HG02763 (cell line): ENCODE results near the gene ANKDD1A.

Source experiments
- ATAC-seq: cut with Tn5 transposase; IDR thresholded peaks from one replicate; pipeline ENCODE4 v1.9.1; 2021; ENCODE audit warnings: mild to moderate bottlenecking, moderate library complexity; ENCODE audit not compliant: unreplicated experiment

ANKDD1A gene

DNA sequence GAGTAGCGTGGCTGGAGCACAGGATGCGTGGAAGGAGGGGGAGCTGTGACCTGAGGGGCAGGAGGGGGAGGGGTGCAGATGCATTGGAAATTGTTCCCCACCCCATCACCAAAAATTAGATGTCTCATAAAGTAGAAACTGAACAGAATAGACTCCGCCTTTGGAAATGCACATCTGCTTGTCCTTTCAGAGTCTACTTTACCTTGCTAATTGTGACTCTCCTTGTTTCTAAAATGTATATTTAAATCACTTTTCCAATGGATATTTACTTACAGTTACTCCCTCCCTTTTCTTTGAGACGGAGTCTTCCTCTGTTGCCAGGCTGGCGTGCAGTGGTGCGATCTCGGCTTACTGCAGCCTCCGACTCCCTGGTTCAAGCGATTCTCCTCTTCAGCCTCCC, 47.4 kb downstream of the ANKDD1A start:
- no peak for ATAC-seq

DNA sequence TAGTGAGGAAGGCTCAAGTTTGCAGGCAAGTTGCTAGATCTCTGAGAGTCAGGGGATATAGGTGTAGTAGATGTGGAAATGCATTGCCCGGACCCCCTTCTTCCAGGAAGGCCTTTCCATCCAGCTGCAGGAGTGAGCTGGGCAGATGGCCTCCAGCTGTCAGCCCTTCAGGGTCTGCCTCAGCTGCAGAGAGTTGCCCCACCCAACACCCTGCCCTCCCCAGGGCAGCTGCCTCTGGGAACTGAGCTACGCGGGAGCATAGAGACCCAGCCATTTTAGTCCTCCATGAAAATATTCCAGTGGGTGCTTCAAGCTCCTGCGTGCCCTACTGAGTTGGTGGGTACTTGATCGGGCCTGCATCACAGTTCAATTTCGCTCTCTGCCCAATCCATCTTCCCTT, 48.5 kb downstream of the ANKDD1A start:
- ATAC-seq: no peak

DNA sequence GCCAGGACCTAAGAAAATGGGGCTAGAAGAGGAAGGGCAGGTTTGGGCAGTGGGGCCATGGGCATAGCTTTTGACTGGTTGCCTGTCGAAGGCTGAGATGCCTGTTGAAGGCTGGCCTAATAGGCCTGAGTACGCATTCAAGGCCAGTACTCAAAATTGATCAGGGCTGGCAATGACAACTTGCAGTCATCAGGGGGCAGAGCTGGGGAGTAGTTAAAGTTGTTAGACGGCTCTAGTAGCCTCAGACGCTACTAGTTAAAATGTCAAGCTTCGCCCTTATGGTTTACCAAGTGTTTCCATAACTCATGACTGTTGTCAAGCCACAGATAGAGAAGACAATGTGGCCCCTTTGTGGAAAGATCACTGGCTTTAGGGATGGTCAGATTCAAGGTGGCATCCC, 49.3 kb downstream of the ANKDD1A start:
- no peak for ATAC-seq

DNA sequence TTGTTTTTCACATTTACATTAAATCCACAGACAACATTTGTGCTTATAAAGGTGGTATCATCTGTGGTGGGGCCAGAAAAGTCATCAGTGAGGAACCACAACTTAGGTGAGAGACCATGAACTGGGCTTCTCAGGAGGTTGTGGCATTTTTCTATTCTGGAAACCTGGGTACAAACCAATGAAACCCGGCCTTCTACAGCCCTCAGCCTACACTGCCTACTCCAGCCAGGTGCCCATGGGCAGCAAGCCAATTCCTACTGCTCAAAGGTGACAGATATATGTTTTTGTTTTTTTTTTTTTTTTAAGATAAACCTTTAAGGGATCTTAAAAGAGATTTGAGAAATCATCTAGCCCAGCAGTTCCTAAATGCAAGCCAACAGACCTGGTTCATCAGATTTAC, 57.7 kb downstream of the ANKDD1A start:
- no peak for ATAC-seq

DNA sequence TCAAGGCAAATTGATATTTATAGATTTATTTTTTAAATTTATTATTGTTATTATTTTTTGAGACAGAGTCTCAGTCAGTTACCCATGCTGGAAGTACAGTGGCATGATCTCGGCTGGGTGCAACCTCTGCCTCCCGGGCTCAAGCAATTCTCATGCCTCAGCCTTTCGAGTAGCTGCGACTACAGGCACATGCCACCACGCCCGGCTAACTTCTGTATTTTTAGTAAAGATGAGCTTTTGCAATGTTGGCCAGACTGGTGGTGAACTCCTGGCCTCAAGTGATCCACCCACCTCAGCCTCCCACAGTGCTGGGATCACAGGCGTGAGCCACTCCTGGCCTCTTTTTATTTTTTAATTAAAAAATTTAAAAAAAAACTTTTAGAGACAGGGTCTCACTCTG, 59.0 kb downstream of the ANKDD1A start:
- no peak for ATAC-seq

DNA sequence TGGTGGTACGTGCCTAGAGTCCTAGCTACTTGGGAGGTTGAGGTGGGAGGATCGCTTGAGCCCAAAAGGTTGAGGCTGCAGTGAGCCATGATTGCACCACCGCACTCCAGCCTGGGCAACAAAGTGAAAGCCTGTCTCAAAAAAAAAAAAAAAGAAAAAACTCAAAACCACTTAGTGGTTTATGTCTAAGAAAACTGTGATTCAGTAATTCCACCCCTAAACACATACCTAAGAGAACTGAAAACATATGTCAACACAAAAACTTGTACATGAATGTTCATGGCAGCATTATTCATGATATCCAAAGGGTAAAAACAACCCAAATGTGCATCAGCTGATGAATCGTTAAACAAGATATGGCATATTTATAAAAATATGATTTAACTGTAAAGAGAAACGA, 63.7 kb downstream of the ANKDD1A start:
- no peak for ATAC-seq

DNA sequence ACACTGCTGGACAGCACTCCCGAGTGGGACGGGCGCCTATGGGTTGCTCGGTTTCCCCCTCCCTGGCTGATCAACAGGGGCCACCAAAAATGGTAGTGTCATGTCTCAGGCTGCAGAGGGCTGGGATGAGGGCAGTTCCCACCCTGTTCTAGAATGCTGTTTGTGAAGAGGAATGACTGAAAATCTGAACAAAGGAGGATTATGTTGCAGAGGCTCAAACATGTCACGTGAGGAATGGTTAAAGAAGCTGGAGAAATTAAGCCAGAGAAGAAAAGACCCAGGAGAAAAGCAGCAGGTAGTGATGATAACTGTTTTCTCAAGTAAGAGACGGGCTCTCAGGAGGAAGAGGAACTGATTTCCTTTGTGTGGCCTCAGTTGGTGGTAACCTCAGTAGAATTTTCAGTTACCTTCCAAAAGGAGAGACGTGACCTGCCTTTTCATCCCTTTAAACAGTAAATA, 67.6 kb downstream of the ANKDD1A start:
- ATAC-seq: no peak

DNA sequence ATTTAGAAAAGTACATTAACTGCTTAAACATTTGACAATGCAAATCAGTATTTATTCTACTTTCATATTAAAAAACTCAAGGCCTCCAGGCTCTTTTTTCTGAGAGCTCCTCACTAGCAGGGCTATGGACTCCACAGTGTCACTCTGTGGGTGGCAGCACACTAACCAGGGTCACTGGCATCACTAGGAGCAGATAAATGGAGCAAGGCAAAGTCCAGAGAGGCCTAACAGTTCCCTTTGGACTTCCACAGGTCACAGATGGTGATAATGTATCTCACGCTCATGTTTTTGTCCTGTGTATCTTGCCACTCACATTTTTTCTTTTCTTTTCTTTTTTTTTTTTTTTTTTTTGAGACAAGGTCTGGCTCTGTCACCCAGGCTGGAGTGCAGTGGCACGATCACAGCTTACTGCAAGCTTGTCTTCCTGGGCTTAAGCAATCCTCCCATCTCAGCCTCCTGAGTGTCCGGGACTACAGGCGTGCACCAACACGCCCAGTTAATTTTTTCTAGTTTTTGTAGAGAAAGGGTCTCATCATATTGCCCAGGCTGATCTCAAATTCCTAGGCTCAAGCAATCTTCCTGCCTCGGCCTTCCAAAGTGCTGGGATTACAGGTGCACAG, 70.2 kb downstream of the ANKDD1A start:
- ATAC-seq: no peak

DNA sequence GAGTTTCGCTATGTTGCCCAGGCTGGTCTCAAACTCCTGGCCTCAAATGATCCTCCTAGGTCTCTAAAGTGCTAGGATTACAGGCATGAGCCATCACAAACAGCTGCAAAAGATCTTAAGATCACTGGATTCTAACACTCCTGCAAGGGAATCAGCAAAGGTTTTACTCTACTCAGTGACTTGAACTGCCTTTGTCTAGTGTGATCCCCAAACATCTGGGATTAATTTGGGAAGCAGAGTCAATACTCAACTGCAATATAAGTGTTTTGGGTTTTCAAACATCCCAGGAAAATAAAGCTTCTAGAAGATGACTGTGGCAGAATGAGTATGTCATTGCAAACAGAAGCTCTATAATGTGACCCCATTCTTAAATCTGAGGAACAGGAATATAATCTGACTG, 70.8 kb downstream of the ANKDD1A start:
- no peak for ATAC-seq

DNA sequence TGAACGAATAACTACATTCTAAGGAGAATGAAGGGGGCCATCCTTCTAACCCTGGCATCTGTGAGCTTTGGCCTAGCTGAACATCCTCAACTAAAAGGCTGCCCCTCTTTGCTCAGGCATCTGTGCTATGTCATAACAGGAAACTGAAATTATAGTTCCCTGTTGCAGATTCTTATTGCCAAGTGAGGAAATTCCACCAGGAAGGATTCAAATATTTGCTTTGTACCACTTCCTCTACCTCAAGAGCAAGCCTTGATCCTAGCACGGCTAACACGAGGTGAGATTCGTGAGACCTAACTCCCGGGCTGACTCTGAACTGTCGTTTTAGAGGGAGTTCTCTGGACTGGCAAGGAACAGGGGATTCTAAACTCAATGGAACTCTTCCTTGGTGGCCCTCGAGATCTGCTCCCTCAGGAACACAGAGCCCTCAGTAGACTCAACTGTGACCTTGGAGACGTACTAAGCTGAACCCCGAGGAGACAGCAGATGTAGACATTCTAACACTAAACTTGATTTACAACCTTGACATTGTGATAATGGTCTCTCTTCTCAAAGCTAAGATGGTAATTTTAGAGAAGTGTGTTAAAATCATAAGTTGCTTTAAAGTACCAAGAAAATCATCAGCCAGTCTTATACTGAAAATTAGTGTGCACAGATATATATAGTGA, 73.8 kb downstream of the ANKDD1A start:
- ATAC-seq: no peak

DNA sequence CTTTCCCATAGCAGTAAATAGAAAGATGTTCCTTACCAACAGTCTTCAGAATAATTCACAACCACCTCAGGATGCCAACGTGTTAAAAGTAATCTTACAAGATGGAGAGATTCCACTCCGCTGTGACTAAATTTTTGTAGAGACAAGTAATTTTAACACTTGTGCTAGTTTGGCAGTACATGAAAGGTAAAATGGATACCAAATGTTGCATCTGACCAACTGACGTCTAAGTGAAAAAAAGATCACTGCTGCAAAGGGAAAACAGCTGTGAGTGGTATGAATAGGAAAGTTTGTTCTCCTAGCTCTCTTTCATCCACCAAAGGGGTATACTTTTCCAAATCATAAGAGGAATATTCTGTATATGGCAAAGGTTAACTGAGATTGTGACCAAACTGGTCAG, 75.4 kb downstream of the ANKDD1A start:
- no peak for ATAC-seq

DNA sequence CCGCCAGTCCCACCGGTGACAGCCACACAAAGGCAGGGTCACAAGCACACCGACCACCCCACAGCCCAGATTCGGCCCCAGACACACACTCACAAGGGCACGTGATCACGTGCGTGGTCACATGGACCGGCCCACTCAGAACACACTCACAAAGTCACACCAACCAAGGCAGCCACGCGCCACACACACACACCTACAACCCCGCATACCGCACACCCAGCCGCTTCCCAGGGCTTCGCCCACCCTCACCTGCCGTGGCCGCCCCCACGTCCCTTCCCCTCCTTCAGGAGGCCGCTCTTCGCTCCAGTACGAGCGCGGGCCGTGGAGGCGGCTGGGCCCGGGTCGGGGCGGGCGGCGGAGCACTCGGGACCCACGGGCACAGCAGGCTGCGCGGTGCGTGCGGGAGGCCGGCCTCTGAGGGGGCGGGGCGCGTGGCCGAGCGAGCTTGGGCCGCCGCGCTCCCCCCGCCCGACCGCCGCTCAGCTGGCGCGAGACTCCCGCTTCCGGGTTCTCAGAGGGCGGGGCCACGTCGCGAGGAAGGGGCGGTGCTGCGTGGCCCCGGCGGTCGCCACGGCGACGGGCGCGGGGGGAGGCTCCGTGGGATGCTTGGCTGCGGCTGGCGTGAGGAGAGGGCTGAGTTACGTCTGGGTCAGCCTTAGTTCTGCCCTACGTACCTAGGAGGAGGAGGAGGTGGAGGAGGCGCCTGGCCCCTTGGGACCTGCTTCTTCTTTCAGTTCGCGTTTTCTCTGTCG, 77.9 kb downstream of the ANKDD1A start, which contains the start of gene SPG21:
TSS of gene SPG21 (minus strand) at position 499 of the 752 bp plus-strand sequence. CDS start 6,345 bp downstream, outside the sequence.
- ATAC-seq: peak; percentile 96

DNA sequence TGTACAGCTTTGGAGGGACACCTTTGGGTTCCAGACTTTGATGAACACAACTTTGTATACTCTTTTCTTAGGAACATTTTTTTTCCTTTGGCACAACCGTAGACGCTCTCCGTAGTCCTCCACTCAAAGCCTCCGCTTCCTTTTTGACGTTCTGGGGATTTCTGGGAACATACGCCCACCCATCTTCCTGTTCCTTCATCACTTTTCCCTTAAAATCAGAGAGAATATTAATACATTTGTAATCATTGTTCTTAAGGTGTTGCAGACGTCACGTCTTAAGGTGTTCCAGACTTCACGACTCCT, 78.4 kb downstream of the ANKDD1A start:
- no peak for ATAC-seq

DNA sequence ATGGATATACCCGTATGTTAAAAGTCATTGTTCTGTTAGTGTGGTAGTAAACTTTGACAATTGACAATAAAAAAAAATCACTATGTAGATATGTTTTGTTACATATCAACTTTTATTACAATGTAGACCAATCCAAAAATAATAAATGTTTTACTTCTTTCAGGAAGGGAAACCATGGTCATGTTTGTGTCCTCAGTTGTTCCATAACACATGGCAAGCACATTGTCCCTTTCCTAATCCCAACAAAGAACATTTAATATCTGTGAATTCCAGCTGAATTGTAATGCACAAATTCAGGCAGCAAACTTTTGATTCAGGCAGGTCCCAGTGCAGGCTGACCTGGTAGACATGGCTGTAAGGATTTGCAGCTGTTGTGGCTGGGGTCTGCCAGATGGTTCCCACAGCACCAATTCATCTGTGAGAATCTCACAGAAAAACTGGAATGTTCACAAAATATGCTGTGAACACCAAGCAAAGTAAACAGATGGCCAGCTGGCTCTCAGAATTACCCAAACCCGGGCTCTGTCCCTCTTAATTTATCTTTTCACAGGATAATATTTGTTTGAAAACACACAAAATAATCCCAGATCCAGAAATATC, 79.9 kb downstream of the ANKDD1A start:
- no peak for ATAC-seq

DNA sequence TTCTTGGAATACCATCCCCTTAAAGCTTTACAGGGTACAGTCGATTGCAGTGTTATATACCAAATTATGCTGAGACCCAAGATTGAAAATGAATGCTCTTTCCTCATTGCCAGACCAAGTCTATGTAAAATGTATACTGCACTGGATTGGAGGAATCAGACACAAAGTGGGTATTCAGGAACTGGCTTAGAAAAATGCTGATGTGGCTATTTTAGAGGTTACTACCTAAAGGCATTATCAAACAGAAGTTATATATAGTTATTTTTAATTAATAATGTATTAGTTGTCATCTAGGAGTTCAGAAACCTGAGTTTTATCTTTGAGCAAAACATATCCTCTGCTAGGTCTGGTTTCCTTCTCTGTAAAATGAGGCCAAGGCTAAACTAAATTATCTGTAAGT, 81.6 kb downstream of the ANKDD1A start:
- ATAC-seq: no peak

DNA sequence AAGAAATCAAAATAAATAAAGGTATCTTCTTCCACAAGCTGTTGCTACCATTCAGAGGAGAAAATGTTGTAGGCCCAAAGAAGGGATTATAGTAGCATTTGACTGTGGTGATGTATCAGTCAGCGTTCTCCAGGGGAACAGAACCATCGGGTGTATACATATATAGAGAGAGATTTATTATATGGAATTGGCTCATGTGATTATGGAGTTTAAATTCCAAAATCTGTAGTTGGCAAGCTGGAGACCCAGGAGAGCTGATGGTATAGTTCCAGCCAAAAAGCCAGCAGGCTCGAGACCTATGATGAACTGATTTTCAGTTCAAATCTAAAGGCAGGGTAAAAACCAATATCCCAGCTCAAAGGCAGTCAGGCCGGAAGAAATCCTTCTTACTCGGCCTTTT, 85.4 kb downstream of the ANKDD1A start:
- ATAC-seq: no peak

DNA sequence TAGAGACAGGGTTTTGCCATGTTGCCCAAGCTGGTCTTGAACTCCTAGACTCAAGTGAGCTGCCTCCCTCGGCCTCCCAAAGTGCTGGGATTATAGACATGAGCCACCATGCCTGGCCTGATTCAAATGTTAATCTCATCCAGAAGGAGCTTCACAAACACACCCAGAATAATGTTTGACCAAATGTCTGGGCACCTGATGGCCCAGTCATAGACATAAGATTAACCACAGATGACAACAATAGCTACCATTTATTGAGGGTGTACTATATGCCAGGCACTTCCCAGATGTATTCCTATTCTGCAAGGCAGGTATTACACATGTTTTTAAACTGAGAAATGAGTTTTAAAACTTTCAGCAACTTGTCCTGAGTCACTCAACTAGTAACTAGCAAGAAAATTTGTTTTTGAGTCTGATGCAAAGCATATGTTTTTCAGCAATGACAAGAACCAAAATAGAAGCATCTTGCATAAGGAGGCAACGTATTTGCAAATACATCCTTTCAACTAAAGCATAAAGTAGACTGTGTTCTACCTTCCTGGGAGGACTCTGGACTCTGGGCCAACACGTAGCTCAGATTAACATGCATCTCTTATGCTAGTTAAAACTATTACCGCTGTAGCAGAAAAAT, 86.2 kb downstream of the ANKDD1A start:
- no peak for ATAC-seq

DNA sequence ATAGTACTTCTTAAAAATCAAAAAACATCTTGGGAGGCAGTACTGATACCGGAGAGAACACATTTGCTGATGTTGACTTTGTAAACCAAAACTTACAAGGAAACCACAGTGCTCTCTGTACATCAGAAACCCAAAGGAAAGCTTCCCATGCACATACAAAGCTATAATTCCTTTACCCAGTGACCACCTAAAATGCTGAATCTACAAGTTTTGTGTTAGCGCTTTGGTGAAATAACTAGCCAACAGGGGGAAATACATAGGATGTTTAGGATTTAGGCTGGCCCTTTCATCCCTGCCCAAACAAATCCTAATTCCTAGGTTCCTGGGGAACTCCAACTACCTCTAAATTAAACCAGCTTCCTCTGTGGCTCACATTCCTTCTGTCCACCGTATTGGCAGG, 93.3 kb downstream of the ANKDD1A start:
- ATAC-seq: no peak

DNA sequence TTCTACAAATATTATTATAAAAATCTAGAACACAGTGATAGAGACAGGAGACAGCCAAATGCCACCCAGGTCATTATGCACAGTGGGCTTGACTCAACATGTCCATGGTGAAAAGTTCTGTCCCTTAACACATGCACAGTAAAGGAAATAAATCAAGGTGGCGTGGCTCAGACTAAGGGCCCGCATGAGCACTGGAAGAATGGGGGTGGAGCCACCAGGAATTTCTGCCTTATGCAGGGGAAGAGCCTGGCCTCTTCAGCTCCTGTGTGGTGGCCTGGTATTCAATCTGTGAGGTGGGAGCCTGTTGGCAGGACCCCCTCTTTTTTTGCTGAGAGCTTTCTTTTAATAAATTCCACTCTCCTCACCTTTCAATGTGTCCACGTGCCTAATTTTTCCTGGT, 95.2 kb downstream of the ANKDD1A start:
- ATAC-seq: no peak
